Adipose tissue (tissue), 3 donors: ENCODE results near the gene MAP2K5. TPM values are rescaled to one million over a fixed set of nuclear protein-coding genes. Genes with fewer than 3 reads are reported as not detected.
A peak's percentile ranks its signal among the peaks of the same experiment; 100 is the strongest.

Experiments used
- H3K27ac ChIP-seq: one replicate; pipeline ENCODE4 v1.5.1; 2013; ENCODE audit warnings: low read depth, low read length
- WGBS, 3 donors: extraction: QIAGEN DNeasy Blood & Tissue Kit; methylation state at CpG; one replicate each; pipeline ENCODE4 v1.1.7; 2013; 5-methylcytosine and 5-hydroxymethylcytosine counted together
- polyA plus RNA-seq, 3 donors: library from polyadenylated mRNA; stranded (reverse); fragments of 200-250 nt; gene quantifications; one replicate each; pipeline ENCODE4 v1.2.3, GENCODE V29; 2013
- donor health status: healthy with polysubstance abuse.
- donor health status: Bipolar disorder and iron deficiency.
- donor health status: healthy.

The MAP2K5 gene
- polyA plus RNA-seq = 10 to 100 TPM; 10.3 to 13.3 (median 10.7) TPM

DNA sequence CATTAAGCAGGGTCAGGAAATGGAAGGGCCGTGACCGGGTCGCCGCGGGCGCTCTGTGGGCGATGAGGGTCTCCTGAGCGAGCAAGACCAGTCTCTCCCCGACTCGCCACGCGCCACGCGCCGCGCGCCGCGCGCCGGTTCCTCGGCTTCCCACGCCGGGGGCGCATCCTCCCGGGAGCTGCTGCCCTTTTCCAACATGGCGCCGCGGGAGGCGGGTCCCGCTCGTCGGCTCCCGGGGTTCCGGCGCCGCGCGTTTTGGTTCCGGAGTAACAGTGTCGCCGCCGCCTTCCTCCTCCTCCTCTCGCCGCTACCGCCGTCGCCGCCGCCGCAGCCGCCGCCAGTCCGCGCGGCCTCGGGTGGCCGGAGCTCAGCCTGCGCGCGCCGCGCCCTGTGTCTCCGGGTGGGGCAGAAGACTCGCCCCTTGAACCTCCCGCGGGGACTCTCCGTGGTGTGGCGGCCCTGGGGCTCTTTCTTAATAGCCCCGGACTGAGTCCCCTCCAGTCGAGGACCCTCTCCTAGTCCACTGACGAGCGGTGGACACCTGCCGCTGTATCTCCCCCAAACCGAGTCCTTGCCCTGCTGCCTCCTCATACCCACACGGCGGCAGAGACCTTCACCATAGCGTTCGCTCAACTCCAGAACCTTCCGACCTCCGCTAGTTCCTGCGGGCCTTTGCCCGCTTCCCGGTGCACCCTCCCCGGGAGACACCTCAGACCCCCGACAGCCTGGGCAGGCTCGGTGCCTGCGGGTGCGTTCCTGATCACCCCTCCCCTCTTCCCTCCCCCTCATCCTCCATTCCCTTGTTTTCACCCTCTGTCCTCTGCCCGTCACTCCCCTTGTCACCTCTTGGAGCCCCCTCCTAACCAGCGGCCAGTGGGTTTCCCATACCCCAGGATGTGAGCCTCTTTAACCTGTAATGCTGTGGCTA, at the start of gene MAP2K5:
Gene MAP2K5, plus strand, starts transcription at position 284 of the 928 bp plus-strand sequence. Its CDS starts 633 bp downstream, at position 917.
- WGBS, 3 donors = 0 to 1% (median 0%) methylated on average over 74 to 91 of the region's 91 CpGs
- peak within 1 kb of the TSS; percentile 86 for H3K27ac ChIP-seq

DNA sequence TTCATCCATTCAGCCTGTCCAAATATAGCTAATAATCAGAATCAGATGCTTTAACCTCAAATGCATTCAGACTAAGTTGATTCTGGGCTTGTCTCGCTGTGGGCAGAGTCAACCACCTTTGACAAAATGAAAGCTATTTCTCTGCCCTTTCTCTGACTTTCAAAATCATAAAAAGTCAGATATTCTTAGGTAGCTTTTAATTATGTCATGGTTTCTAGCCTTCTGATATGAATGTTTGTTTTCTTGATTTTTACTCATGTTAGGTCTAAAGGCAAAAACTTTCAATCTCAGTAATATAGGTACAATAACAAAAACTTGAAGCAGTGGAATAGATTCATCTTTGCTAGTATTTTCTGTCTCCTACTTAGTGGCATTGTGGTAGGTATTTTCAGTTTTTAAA, 46.9 kb upstream of the MAP2K5 start:
- WGBS, 3 donors = 90 to 100% (median 95%) methylated on average over 1 of the region's 1 CpG
- no peak overlapping the region for H3K27ac ChIP-seq

DNA sequence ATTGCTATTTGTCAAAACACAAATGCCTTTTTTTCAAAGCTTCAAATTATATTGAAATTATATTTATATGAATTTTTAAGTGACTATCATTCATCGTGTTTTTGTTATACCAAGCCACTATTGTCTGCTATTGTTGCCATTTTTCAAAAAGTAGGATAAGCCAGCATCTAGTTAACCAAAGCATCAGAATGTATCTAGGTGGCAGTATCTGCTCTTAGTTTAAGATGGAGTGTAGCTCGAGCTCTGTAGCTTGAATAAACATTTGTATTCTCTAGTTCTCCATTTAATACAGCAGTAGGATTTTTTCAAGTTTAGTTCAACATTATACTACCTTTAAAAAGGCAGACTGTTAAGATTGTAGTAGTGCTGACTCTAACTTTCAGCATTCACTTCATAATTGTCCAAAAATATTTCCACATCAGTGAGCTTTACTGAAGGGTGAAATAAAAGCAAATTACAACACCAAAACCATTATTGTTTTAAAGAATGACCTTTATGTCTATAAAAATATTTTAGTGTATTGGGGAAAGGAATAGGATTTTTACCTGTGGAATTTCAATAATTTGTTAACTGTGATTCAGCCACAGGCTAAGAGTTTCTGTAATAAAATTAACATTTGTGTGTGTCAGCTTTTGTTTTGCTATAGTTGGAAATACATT, 41.2 kb upstream of the MAP2K5 start:
- 16 to 32% (median 30%) methylated on average over 2 of the region's 2 CpGs for WGBS, 3 donors
- no peak overlapping the region for H3K27ac ChIP-seq

DNA sequence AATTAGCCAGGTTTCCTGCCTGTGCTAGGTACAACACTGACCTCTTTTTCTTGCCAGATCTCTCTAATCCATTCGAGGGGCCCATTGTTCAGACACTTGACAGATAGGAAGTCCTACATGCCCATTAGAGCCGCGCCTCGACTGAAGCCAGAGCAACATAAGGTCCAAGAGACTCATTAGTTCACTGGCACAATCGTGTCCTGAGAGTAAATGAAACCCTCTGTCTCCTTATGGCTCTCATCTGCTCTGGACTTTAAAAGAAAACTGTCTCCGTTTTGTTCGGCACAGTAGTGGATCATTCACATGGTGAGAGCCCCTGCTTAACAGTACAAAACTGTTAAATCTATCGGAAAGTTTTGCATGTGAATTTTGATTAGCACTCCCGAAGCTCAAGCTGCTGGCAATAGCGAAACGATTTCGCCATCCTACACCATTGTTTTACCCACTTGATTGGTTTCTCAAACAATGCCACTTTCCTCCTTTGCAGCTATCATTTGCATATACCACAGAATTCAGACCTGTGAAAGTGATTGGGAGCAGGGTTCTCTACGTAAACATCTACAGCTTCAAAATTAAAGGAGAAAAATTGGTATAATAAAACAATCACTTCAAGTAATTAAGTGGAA, 40.6 kb upstream of the MAP2K5 start:
- WGBS, 3 donors = 54 to 62% (median 56%) methylated on average over 13 of the region's 13 CpGs
- H3K27ac ChIP-seq = no peak overlapping the region

DNA sequence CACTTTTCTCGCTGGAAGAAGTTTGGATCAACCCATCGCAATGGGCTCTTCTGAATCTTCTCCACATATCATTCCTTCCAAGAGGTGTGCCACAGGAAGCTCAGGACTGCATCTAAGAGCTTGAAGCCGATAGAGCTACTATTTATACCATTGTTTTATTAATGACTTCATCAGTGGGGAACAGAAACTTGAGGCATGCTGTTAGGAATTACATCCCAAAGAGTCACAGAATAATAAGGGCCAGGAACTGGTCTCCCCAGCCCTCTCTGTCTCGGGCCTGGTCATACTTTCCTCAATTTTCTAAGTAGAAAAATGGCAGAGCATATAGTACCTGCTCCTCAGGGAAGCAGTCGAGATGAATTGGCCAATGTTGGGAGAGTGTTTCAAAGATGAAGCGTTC, 38.4 kb upstream of the MAP2K5 start:
- no peak overlapping the region for H3K27ac ChIP-seq
- 92 to 96% (median 93%) methylated on average over 6 of the region's 6 CpGs for WGBS, 3 donors

DNA sequence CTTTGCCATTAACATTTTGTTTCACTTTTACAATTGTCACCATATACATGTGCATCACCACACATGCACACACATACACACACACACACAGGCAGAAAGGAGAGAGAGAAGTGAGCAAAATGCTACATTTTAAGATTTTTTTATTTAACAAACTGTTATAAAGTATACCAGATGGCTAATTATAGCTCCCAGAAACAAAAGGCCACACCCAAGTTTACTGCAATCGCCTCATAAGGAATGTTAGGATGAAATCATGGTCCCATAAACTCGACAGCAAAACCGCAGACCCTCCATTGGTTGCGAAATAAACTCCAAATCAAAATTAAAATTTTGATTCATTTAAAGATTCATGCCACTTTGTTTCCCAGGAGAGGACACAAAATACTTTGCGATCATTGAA, 37.7 kb upstream of the MAP2K5 start:
- H3K27ac ChIP-seq = no peak overlapping the region
- WGBS, 3 donors = 68 to 95% (median 76%) methylated on average over 5 of the region's 5 CpGs

DNA sequence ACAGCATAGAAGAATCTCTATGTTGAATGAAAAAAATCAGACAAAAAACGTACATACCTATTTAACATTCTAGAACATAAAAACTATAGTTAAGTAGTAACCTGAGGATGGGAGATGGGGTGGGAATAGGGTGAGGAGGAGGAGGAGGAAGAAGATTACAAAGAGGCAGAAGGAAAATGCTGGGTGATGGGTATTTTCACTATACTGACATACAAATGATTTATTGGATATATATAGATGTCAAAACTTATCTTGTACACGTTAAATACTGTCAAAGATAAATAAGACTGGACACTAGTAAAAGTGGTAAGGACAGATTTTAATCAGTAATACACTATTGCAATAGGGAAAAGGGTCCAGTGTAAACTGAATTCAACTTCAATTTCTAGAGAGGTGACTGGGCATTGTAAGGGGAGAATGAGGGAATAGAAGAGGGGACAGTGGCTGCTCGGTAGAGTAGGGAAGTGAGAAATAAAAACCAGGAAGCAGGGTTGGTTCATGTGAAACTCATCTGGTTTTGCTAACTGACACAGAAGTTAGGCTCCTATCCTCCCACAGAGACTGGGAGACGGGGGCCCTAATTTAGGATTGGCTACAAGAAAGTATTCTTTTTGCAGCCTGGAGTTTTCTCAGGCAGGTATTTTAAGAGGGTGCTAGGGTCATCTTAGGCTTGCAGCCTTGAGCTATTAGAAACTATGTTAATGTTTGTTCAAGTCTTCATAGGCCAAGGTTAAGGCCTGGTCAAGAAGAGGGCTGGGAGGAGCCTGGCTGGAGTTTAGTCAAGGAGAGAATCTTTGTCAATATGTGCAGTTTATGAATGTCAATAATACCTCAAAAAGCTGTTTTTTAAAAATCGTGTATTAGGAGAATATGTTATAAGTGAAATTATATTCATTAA, 36.6 kb upstream of the MAP2K5 start:
- WGBS, 3 donors = 53 to 79% (median 72%) methylated on average over 5 of the region's 5 CpGs
- no peak overlapping the region for H3K27ac ChIP-seq

DNA sequence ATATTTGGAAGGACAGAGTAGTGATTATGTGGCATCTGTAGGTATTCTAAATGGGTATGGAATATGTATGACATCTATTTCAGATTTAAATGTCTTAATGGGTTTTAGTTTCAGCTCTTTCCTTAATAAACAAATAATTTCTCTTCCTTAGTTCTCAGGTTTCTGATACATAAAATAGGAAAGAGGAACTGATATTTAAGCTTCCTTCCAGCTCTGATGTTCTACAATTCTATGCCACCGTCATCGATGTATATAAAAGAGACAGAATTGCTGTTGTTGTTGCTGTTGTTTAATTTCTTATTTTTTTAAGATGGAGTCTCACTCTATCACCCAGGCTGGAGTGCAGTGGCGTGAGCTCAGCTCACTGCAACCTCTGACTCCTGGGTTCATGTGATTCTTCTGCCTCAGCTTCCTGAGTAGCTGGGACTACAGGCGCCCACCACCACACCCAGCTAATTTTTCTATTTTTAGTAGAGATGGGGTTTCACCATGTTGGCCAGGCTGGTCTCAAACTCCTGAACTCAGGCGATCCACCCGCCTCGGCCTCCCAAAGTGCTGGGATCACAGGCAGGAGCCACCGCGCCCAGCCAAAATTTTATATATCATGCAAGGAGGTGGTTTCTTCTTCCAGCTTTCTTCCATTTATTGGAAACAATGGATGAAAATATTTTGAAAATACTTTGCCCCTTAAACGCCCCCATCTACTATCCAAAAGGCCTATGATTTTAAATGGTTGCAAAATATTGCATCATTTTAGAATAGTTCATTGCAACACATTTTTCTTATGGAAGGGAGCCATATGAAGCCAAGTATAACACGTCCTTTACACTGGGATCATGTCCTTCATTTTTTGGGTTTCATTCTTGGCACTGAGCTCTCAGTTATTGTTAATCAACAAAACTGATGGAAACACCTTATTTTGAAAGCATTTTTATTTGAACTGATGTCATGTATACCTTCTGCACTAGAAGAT, 35.4 kb upstream of the MAP2K5 start:
- 81 to 92% (median 81%) methylated on average over 11 of the region's 11 CpGs for WGBS, 3 donors
- H3K27ac ChIP-seq = no peak overlapping the region

DNA sequence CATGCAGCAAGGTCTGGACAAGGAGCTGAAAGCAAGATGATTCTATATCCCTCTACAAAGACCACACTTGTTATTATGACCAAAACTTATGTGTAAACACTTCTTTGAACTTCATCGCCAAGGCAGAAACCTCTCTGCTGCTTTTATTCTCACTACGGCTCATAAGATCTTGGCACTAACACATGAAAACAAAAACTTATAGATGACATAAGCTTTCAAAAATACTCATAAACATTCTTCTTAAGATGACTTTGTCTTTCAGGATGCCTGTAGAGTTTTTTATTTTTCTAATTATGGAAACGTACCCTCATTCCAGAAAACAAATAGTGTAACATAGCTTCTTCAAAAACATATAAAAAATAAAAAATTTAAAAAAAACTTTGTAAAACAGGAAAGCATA, 34.1 kb upstream of the MAP2K5 start:
- no peak overlapping the region for H3K27ac ChIP-seq
- 91 to 96% (median 92%) methylated on average over 3 of the region's 3 CpGs for WGBS, 3 donors

DNA sequence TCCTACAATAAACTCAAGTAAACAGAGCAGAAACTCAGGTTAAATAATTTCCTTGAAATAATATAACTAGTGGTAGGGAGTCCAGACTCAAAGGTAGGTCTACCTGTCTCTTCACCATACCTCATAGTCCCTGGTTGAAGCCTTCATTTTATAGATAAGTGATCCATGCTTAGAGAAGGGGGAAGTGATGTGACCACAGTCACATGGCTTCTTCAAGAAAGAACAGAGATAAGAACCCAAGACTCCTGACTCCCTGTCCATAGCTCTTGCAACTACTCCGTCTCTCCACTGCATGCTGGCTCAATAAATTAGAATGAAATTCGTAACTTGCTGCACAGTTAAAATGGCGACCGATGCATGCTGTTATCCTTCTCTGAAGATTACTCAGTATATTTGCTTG, 32.6 kb upstream of the MAP2K5 start:
- H3K27ac ChIP-seq = no peak overlapping the region
- WGBS, 3 donors = 89 to 96% (median 91%) methylated on average over 4 of the region's 4 CpGs

DNA sequence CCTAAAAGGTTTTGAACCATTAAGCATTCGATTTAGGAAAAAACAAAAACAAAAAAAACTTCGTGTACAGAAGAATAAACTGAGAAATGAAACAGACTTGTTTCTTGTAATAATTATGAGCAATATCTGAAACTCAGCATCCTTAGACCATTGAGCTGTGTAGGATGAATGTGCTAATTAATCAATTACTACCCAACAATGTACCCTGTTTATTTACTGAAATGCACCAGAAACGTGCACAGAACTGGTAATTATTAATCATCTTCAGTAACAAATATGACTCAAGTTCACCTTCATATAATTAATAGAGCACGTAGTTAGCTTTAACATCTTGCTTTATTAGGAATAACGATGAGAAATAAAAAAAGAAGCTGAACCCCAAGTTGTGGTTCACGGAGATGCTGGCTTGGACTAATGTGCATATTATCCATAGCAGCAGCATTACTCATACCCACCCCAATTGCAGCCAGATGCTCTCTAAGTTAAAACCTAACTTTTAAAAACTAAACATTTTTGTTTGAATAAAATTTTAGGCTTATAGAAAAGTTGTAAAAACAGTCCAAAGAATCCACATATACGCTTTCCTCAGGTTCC, 31.8 kb upstream of the MAP2K5 start:
- no peak overlapping the region for H3K27ac ChIP-seq
- WGBS, 3 donors = 85 to 91% (median 89%) methylated on average over 7 of the region's 7 CpGs

DNA sequence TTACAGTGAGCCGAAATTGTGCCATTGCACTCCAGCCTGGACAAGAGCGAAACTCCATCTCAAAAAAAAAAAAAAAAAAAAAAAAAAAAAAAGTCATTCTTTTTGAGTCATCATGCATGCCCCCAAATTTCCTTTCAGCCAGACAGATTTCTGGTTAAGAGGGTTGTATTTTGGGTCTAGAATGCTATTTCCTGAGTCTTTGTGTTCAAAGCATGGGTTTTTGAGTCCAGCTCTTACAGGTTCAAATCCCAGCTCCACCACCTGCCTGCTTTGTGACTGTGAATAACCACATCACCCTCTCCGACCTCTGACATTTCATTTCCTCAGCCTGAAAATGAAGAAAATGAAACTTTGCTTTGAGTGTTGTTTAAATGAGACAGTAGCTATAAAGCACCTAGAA, 30.9 kb upstream of the MAP2K5 start:
- no peak overlapping the region for H3K27ac ChIP-seq
- 96 to 97% (median 96%) methylated on average over 3 of the region's 3 CpGs for WGBS, 3 donors

DNA sequence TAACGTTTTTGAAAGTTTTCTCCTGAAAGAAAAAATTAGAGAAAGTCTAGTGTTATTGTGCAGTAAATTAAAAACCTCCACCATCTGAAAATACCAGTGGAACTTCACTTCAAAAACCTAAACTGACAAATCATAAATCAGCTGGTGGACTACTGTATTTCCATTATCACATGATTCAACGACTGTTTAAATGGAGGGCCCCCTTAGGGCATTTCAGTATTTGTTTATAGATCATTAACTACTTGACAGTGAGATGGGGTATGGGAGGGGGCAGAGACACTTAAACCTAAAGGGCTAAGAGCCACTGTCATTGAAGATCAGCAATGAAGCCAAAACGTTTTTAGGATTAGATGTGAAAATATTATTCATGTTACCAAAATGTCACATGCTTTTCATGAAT, 30.4 kb upstream of the MAP2K5 start:
- WGBS, 3 donors = 34 to 53% (median 52%) methylated on average over 3 of the region's 3 CpGs
- no peak overlapping the region for H3K27ac ChIP-seq

DNA sequence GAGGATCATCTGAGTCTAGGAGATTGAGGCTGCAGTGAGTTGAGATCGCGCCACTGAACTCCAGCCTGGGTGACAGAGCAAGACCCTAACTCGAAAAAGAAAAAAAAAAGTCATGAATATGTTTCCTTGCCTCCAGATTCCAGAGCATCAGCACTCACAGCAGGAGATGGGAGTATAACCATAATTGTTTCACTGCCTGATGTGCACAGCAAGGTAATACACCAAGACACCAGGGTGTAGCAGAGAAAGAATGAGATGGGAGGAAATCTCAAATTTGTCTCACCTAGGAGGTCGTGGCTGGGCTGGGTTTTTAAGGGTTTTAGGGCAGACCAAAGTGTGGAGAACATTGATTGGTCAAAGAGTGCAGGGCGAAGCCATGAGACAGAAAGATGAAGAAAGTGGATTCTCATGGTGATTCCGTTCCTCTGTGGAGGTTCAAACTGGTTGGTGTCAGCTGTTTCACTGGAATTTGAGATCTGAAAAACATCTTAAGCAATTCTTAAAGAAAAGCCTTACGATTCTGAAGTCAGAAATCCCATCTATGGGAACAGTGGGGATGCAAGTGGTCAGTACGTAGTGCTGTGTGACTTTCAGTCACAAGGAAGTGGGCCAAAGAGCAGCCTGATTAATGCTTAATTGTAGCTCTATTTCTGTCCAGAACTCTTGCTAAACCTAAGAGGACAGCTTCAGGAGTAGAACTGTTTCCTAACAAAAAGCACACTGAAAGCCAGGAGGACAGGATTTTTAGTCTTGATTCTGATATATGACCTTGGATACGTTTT, 29.4 kb upstream of the MAP2K5 start:
- 76 to 86% (median 85%) methylated on average over 9 of the region's 9 CpGs for WGBS, 3 donors
- no peak overlapping the region for H3K27ac ChIP-seq

DNA sequence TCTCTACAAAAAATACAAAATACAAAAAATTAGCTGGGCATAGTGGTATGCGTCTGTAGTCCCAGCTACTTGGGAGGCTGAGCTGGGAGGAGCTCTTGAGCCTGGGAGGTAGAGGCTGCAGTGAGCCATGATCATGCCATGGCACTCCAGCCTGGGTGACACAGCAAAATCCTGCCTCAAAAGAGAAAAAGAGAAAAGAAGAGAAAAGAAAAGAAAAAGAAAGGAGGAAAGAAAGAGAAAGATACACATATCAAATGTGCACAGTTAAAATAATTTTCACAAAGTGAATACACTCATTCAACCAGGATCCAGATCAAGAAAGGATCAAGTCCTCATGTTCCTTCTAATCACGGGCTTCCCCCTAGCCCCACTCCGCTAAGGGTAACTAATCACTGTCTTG, 27.4 kb upstream of the MAP2K5 start:
- 97 to 98% (median 98%) methylated on average over 3 of the region's 3 CpGs for WGBS, 3 donors
- no peak overlapping the region for H3K27ac ChIP-seq

DNA sequence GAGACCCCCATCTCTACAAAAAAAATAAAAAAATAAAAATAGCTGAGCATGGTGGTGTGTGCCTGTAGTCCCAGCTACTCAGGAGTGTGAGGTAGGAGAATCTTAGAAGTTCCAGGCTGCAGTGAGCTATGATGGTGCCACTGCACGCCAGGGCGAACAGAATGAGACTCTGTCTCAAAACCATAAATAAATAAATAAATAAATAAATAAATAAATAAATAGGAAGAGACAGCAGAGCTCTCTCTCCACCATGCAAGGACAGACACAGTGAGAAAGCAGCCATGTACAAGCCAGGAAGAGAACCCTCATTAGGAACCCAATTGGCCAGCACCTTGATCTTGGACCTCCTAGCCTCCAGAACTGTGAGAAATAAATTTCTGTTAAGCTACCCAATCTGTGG, 26.9 kb upstream of the MAP2K5 start:
- WGBS, 3 donors = 98 to 100% (median 99%) methylated on average over 2 of the region's 2 CpGs
- H3K27ac ChIP-seq = no peak overlapping the region
